SU-DHL-6 (cell line): ENCODE results near the gene RANBP3.
A peak's percentile ranks its signal among the peaks of the same experiment; 100 is the strongest.

Experiments
- H2AFZ ChIP-seq: fragments of 200-600 bp; sonication (generic); 2 replicates; pipeline ENCODE4 v1.6.1; 2014; ENCODE audit warnings: low read depth, mild to moderate bottlenecking, moderate library complexity, mixed read lengths, antibody characterized with exemption, low read length; ENCODE audit not compliant: severe bottlenecking
- H3F3A ChIP-seq: fragments of 200-600 bp; shearing (Covaris generic); 2 replicates; pipeline ENCODE4 v1.6.0; 2016; ENCODE audit warnings: antibody characterized with exemption, mild to moderate bottlenecking; ENCODE audit not compliant: insufficient read depth
- H3K27ac ChIP-seq: fragments of 200-600 bp; sonication (generic); 2 replicates; pipeline ENCODE4 v1.5.1; 2016; ENCODE audit warnings: low read depth, mild to moderate bottlenecking, low read length, moderate library complexity, mixed read lengths
- H3K27me3 ChIP-seq: fragments of 200-600 bp; sonication (generic), shearing (Covaris generic); 2 replicates; pipeline ENCODE4 v1.6.0; 2014; ENCODE audit warnings: mild to moderate bottlenecking, low read length
- H3K36me3 ChIP-seq: fragments of 200-600 bp; sonication (generic); 2 replicates; pipeline ENCODE4 v1.6.1; 2014; ENCODE audit warnings: mild to moderate bottlenecking, low read length, mixed read lengths
- H3K4me2 ChIP-seq: fragments of 300-600, 200-600 bp; shearing (Covaris generic), sonication (generic); 2 replicates; pipeline ENCODE4 v1.6.0; 2014; ENCODE audit warnings: low read length, low read depth, mild to moderate bottlenecking; ENCODE audit not compliant: poor library complexity, severe bottlenecking
- H3K4me3 ChIP-seq: fragments of 200-600 bp; sonication (generic); 2 replicates; pipeline ENCODE4 v1.5.1; 2014; ENCODE audit warnings: antibody characterized with exemption, low read length, mild to moderate bottlenecking, mixed read lengths; ENCODE audit not compliant: insufficient read depth, poor library complexity, severe bottlenecking
- H3K79me2 ChIP-seq: fragments of 200-600 bp; sonication (generic); 2 replicates; pipeline ENCODE4 v1.6.1; 2014; ENCODE audit warnings: mild to moderate bottlenecking, low read length, moderate library complexity; ENCODE audit not compliant: insufficient read depth
- H3K9ac ChIP-seq: fragments of 200-600 bp; sonication (generic); 2 replicates; pipeline ENCODE4 v1.7.0; 2014; ENCODE audit warnings: mild to moderate bottlenecking, low read length
- H3K9me2 ChIP-seq: fragments of 200-600 bp; sonication (generic); replicated peaks from 2 replicates; pipeline ENCODE4 v1.6.1; 2014; ENCODE audit warnings: low read length; ENCODE audit not compliant: insufficient read depth
- H3K9me3 ChIP-seq: fragments of 200-600 bp; sonication (generic); 2 replicates; pipeline ENCODE4 v1.6.1; 2014; ENCODE audit warnings: low read length, mixed read lengths; ENCODE audit not compliant: insufficient read depth
- H4K20me1 ChIP-seq: fragments of 200-600 bp; sonication (generic); 2 replicates; pipeline ENCODE4 v1.6.1; 2014; ENCODE audit warnings: low read depth, mild to moderate bottlenecking, antibody characterized with exemption, low read length, moderate library complexity, mixed read lengths
- CTCF ChIP-seq: fragments of 200-600 bp; sonication (generic); IDR thresholded peaks from one replicate; pipeline ENCODE4 v1.5.1; 2017; ENCODE audit warnings: antibody characterized with exemption, mild to moderate bottlenecking, low read length, moderate library complexity; ENCODE audit not compliant: insufficient read depth, poor library complexity, severe bottlenecking
- EZH2phosphoT487 ChIP-seq: fragments of 200-600 bp; sonication (generic), shearing (Covaris generic); conservative IDR thresholded peaks from 2 replicates; pipeline ENCODE4 v1.6.1; 2018; ENCODE audit warnings: mild to moderate bottlenecking, antibody characterized with exemption, low read length, moderate library complexity, mixed read lengths

Gene RANBP3

GRCh38 chr19:5967571-5967970 lies 10.4 kb downstream of the RANBP3 start:
- Histone ChIP-seq H3K4me2 (peak overlapping the region; percentile 24), H3K36me3 (no peaks in the 10 kb centered on the region), H3K27ac (no peak overlapping the region), H4K20me1 (peaks cover 35% of the 10 kb centered on the region), H3K9me2 (no peaks in the 10 kb centered on the region), H3K9me3 (no peaks in the 10 kb centered on the region), H2AFZ (no peak overlapping the region), H3K4me3 (no peak overlapping the region), H3F3A (no peaks in the 10 kb centered on the region), H3K79me2 (peaks cover 99% of the 10 kb centered on the region), H3K27me3 (no peaks in the 10 kb centered on the region), H3K9ac (no peak overlapping the region)
- TF ChIP-seq EZH2phosphoT487 (no peak), CTCF (no peak)

- Histone ChIP-seq H4K20me1 (peaks cover 35% of the 10 kb centered on the region), H3K27ac (no peak overlapping the region), H3K36me3 (no peaks in the 10 kb centered on the region), H3K79me2 (peaks cover 99% of the 10 kb centered on the region), H3F3A (no peaks in the 10 kb centered on the region), H2AFZ (no peak overlapping the region), H3K9me3 (no peaks in the 10 kb centered on the region), H3K9ac (no peak overlapping the region), H3K9me2 (no peaks in the 10 kb centered on the region), H3K27me3 (no peaks in the 10 kb centered on the region), H3K4me2 (no peak overlapping the region), H3K4me3 (no peak overlapping the region)
- TF ChIP-seq EZH2phosphoT487 (no peak), CTCF (no peak)
Measured at GRCh38 chr19:5966941-5967340, 11.0 kb downstream of the RANBP3 start.

GRCh38 chr19:5966215-5966614 lies 11.7 kb downstream of the RANBP3 start:
- Histone ChIP-seq H3K79me2 (peaks cover 99% of the 10 kb centered on the region), H3K9me2 (no peaks in the 10 kb centered on the region), H3K4me3 (no peak overlapping the region), H3K9ac (no peak overlapping the region), H3F3A (no peaks in the 10 kb centered on the region), H4K20me1 (peaks cover 35% of the 10 kb centered on the region), H3K36me3 (no peaks in the 10 kb centered on the region), H3K27me3 (no peaks in the 10 kb centered on the region), H3K27ac (no peak overlapping the region), H2AFZ (no peak overlapping the region), H3K9me3 (no peaks in the 10 kb centered on the region), H3K4me2 (no peak overlapping the region)
- no peak for TF ChIP-seq CTCF
- no peak for TF ChIP-seq EZH2phosphoT487
